ENCODE data around the gene CYP27A1.

CYP27A1 gene

DNA sequence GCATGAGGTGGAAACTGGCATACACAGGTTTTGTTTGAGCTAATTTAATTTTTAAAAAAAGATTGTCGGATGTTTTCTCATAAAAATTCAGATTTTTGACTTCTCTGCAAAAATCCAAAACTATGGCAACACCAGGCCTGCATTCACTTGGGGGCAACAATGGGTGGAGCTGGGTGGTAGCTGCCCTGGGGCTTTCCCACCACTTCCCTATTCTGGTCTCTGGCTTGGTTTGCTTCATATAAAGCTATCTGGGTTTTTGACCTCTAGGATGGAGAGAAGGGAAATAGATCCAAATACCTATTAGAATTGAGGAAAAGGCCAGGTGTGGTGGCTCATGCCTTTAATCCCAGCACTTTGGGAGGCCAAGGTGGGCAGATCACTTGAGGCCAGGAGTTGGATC, 5.5 kb upstream of the CYP27A1 start:
- DNase-seq, result no peak

DNA sequence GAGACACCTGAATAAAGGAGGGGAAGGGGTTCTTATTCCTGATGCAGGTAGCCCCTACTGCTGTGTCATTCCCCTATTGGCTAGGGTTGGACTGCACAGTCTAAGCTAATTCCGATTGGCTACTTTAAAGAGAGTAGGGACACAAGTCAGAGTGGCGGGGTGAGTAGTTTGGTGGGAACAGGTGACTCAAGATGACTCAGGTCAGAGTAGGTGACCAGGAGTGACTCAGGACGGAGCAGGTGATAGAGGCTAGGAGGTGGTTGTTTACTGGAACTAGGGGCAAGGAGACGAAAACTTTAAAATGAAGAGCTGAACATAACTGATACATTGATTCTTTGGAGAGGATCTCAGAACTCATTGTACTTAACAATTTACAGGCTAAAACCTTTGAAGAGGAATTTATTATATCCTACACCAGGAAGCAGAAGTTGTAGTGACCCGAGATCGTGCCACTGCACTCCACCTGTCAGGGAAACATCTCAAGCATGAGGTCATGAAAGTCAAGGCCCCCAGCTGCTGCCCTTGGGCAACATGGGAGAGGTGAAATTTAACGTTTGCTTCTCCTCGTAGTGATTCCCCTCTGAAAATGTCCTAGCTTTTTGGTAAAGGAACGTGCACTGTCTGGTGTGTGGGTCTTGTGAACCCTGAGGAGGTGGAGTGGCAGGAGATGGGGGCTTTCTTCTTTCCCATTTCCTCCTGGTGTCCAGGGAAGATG, 4.5 kb upstream of the CYP27A1 start:
- DNase-seq, result no peak

DNA sequence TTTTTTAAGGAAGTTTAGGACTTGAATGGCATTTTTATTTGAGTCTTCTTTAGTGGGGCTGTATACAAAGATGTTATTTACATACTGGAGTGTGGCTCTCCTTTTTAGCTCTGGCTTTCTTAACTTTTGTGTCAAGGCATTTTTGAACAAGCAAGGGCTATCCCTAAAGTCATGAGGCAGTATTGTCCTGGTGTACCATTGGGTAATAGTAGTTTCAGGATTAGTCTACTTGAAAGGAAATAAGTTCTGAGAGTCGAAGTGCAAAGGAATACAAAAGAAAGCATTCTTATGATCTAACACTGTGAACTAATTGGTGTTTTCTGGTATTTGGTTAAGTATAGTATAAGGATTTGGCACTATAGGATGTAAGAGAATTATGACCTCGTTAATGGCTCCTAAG, 1.9 kb upstream of the CYP27A1 start:
- no peak for DNase-seq

DNA sequence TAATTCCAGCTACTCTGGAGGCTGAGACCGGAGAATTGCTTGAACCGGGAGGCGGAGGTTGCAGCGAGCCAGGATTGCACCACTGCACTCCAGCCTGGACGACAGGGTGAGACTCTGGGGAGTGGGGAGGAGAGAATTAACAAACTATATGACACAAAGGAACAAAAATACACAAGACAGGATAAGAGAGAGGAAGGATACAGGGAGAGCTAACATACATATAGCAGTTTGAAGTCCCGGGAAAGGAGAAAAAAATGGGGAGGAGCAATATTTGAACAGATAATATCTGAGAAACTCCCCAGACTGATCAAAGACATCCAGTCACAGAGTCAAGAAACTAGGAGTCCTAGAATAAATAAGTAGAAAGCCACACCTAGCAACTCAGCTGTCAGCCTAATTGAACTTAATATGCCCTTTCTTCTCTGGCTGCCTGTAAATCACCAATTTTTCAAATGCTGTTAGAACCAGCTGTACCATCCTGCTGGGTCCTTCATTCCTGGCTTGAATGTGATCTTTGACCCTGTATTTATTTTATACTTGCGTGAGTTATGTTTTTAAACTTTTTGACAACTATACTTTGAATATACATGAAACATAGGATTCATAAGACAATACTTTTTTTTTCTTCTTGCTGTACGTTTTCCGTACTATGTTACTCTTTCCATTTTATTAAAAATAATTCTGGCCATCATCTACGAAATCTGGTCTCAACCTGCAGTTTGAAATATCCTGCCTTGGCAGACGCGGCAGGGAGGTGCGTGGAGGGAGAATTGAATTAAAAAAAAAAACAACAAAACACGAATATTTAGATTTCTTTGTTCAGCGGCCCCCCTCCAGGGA, 876 bp upstream of the CYP27A1 start:
- peak; percentile 39 for DNase-seq

DNA sequence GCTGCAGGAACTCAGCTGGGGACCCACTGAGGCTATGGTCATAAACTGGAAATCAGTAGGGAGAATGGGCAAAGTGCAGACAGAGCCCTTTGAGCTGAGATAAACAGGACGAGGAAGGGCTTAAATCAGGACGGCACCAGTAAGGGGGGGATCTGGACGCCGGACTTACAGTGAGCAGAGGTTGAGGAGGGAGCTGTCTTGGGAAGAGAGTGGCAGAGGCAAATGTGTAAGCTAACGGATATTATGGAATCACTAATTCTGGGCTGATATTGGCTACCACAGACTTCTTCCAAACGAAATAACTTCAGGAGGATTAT, 539 bp downstream of the CYP27A1 start:
- DNase-seq, result no peak

DNA sequence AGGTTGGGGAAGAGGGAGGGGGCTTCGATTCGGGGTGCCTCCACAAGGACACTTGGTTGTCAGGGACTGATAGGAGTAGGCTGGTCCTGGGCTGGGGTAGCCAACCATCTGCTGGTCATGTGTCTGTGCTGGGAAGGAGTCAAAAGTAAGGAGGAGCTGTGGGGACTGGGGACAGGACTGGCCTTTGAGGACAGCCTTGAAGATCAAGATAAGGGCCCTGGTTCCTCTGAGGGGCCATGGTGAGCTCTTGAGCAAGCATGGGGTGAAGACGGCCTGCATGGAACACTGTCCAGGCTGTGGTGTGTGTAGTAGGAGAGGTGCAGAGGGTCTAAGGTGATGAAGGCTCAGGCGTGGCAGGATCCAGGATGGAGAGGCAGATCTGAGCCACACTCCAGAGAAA, 1.7 kb downstream of the CYP27A1 start:
- no peak for DNase-seq

DNA sequence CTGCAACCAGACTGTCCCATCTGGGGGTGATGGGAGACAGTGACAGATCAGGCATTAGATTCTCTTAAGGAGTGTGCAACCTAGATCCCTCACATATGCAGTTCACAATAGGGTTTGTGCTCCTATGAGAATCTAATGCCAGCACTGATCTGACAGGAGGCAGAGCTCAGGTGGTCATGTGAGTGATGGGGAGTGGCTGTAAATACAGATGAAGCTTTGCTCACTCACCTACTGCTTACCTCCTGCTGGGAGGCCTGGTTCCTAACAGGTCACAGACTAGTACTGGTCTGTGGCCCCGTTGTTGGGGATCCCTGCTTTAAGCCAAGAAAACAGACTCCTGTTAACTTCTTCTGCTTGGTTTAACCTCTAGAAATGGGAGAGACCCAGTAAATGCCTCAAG, 3.2 kb downstream of the CYP27A1 start:
- DNase-seq, result no peak

DNA sequence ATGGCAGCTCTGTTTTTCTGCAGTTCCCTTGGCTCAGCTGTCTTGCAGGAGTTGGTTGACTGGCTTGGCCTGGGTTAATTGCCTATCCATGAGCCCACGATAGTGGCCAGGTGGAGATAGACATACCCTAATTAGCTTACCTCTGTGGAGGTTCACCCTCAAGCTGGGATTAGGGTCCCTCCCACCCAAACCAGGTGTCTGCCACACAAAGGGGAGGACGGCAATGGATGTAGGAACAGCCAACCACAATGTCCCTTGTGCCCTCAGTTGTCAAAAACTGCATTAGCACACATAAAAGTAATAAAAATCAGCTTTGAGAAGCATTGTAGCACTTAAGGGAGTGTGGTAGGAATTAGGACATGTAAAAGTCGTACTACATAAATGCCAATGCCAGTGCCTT, 4.2 kb downstream of the CYP27A1 start:
- DNase-seq, result no peak

DNA sequence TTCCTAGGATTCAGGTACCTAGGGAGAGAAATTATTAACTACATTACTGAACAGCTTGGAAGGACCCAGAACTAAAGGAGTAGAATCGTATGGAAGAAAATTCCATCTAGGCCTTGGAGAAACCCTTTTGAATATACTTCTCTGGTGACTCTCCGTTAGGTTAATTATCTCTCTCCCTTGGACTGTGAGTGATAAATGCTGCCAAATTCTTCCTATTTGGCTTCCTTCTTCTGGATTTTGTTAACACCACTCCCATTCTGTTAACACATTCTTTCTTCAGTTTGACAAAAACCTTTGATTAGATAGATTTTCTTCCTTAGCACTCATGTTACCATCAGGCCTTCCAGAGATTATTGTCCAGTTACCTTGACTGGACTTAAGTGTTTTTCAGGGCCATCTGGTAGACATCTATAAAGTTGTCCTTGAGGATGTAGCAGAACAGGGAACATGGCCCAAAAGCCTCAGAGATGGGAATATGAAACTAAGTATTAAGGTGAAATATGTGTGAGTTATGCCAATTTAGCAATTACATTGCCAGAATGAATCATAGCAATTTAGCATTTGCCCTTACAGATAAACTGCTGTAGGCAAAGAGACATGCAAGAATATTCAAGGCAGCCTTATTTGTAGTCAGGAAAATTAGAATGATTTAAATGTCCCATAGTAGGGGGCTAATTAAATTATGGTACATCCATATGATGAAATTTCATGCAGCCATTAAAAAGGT, 6.7 kb downstream of the CYP27A1 start:
- DNase-seq, result no peak

DNA sequence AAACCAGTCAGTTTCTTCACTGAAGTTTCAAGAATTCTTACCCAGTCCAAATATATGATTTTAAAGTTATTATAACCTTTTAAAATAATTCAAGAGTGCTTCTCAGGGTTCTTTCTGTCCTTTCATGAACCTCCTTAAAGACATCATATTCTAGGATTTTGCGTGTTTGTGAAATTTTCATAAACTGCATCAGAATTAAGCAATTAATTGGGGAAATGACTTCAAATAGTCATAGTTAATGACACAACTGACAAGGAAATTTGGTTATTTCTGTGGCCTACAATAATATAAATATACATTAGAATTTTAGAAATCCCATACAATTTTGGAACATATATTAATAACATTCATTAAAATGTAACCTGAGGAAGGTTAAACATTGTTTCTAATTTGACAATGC, 10.5 kb downstream of the CYP27A1 start:
- DNase-seq, result no peak

DNA sequence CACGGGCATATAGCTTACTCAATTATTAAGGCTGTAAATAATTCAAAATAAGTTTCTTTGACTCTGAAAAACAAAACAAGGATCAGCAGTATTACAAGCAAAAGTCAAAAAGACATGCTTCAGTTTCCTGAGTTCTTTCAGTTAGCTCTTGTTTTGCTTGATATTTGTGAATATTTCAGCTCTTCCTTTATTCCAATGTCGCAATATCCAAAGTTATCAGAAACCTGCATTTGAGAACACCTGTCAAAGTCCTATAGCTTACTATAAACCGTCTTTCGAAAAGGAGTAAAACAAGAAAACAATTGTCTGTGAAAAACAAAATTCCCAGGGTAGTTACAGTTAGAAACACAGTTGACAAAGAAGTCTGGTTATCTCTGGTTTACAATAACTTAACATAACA, 14.7 kb downstream of the CYP27A1 start:
- DNase-seq, result no peak

DNA sequence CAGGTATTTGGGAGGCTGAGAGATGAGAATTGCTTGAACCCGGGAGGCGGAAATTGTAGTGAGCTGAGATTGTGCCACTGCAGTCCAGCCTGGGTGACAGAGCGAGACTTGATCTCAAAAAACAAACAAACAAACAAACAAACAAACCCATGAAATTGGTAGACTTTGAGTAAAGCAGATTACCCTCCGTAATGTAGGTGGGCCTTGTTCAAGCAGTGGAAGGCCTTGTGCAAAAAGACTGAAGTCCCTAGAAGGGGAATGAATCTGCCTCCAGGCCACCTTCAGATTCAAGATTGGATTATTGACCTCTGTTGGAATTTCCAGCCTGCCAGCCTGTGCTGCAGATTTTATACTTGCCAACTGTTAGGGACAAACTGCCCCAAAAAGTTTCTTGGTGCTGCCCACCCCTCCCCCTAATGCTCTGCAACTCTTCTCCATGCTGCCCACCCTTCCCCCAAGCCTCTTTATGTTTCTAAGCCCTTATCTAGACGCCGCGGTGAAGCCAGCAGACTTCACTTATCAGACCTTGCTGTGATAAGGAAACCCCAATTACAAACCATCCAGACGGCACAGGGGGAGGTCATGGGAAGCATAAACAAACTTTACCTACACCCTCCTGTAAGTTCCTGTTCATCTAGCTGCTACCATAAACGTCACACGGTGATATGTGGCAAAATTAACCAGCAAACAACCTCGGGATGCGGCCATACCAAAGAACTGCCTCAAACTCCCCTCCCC, 17.0 kb downstream of the CYP27A1 start:
- no peak for DNase-seq

DNA sequence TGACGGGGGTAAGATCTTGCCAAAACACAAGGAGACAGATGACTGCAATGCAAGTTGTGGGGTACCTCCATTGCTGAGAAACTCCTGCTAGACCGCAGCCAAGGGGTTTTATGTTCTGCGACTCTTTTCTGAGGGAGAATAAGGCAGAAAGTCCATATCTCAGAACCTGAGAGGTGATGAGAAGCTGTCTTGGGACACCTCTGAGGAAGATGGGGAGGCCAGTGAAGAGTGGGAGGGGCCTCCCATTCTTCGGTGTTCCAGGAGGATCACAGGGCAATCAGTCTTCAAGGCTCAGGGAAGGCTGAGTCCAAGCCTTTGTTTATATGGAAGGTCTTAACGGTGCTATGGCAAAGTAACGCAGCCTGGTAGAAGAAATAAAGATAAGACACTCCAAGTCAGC, 18.0 kb downstream of the CYP27A1 start:
- no peak for DNase-seq

DNA sequence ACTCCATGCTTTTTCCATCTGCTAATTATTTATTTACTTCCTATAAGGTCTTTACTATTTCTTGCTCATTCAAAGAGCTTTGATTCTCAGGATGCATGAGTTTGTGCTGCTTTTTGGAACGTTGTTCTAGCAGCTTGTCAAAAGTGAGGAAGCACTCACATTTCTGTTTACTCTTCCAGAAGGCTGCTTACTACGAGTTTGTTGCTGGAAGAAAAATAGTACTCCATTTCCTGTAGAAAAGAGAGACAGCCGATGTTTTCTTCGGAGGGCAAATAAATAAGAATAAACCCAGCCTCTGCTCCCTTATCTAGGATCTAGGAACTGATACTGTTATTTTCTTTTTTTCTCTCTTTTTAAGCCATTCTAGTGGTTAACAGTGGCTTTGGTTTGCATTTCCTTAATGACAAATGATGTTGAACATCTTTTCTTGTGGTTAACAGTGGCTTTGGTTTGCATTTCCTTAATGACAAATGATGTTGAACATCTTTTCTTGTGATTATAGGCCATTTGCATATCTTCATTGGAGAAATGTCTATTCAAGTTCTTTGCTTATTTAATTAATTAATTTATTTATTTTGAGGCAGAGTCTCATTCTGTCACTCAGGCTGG, 20.5 kb downstream of the CYP27A1 start:
- DNase-seq, result no peak

DNA sequence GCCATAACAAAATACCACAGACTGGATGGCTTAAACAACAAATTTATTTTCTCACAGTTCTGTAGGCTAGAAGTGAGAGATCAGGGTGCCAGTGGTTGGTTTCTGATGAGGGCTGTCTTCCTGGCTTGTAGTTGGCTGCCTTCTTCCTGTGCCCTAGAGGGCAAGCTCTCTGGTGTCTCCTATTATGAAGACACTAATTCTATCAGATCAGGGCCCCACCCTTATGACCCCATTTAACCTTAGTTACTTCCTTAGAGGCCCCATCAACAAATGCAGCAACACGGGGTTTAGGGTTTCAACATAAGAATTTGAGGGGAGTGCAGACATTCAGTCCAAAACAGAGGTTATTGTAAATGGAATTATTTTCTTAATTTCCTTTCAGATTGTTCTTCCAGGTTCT, 22.9 kb downstream of the CYP27A1 start:
- DNase-seq, result no peak

DNA sequence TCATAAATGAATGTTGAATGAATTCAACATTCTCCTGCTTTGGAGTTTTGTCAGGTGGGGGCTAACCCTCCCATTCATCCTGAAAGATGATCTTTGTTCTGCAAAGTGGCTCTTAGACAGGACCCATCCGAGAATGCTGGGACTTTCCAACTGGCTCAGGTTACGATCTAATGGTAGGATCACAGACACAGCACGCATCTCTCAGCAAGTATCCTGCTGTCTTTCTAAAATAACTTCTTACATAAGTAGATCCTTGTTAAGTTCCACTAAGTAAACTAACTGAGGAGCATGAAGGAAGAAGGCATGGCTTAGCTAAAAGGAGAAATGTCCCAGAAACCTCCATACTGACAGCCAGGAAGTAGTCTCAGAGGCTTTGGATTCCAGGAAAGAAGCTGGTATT, 23.7 kb downstream of the CYP27A1 start:
- peak; percentile 64 for DNase-seq

DNA sequence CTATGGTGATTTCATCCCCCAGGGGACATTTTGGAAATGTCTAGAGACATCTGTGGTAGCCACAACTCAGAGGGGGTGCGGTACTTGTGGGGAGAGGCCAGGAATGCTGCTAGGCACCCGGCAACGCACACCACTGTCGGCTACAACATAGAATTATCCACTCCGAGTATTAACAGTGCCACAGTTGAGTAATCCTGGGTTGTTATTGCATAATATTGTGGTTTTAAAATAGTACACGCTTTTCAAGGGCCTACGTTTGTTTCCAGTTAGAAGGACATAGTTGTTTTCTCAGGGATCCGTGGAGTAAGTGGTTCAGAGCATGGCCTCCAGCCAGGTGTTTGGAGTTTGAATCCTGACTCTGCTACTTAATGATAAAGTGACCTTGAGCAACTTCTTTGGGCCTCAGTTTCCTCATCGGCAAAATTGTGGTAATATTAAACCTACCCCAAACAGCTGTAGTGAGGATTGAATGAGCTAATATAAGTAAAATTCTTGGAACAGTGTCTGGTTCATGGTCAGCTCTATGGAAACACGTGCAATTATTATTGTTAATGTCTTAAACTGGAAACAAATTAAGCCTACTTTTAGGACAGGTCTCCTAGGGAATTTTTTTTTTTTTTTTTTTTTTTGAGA, 24.5 kb downstream of the CYP27A1 start:
- peak; percentile 47 for DNase-seq

DNA sequence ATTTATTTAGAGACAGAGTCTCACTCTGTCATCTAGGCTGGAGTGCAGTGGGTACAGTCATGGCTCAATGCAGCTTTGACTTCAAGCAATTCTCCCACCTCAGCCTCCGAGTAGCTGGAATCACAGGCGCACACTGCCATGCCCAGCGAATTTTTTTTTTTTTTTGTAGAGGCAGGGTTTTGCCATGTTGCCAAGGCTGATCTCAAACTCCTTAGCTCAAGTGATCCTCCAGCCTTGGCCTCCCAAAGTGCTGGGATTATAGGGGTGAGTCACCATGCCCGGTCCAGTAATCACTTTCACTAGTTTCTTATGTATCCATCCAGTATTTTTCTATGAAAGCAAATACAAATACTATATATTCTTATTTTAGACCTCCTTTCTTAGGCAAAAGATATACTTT, 25.7 kb downstream of the CYP27A1 start:
- no peak for DNase-seq

DNA sequence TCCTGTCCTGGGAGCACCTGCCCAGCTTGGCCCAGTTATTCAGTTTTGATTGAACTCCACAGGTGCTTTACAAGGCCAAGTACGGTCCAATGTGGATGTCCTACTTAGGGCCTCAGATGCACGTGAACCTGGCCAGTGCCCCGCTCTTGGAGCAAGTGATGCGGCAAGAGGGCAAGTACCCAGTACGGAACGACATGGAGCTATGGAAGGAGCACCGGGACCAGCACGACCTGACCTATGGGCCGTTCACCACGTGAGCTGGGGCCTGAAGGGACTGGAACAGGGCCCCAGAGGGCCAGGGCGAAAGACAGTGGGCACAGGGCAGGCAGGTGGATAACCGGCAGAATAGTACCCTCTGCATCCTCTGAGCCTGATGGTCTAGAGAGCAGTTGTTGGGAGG, 27.6 kb downstream of the CYP27A1 start:
- no peak for DNase-seq

DNA sequence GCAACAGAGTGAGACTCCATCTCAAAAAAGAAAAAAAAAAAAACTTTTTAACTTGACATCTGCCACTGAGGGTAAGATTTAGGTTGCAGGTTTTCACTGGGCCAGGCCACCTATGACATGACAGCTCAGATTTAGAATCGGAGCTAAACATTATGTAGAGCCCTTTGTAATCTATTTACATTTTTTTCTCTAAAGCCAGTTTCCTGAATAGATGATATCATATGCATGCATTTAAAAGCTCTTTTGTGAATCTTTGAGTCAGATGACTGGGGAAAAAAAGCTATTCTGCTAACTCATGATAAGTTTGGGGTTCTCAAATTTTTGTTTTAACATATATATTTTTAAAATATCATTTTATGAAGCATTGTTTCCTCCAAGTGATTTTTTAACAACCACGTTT, 28.3 kb downstream of the CYP27A1 start:
- no peak for DNase-seq

DNA sequence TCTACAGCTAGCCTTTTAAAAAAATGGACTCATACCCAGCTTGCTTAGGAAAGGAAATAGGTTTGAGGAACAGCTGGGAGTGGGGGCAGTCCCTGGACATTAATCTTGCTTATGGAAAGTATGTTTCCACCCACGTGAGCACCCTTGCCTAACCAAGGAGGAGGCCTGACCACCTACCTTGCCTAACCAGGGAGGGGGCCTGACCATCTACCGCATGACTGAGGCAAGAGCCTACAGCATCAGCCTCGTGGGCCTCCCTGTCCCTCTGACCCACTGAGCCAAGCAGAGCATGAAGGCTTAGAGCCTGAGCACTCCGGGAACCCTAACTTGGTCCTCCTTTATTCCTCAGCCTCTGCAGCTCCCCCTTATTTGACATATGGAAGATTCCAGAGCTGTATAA, 29.4 kb downstream of the CYP27A1 start:
- DNase-seq, result no peak

DNA sequence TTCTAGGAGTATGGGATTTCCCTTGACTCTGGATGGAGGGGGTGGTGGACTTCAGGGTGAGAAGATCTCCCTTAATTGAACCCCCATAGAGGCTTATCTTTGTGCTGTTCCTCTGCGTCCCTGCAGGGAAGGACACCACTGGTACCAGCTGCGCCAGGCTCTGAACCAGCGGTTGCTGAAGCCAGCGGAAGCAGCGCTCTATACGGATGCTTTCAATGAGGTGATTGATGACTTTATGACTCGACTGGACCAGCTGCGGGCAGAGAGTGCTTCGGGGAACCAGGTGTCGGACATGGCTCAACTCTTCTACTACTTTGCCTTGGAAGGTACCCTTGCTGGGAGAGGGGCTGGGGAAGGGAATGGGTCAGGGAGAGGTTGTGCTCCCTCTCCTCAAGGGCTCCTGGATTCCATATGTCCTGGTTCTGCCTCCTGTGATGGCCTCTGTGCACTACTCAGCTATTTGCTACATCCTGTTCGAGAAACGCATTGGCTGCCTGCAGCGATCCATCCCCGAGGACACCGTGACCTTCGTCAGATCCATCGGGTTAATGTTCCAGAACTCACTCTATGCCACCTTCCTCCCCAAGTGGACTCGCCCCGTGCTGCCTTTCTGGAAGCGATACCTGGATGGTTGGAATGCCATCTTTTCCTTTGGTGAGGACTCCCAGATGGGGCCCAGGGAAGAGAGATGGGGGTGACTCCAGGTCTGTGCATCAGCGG, 30.3 kb downstream of the CYP27A1 start:
- no peak for DNase-seq

Data from NCI-H2171 treated with DMSO at 0.1 percent for 48 hours (cell line).